ENCODE data around the gene NANOGP8. TPM values are rescaled to one million over a fixed set of nuclear protein-coding genes. Genes with fewer than 3 reads are reported as not detected.

Gene NANOGP8
- total RNA-seq, 2 experiments from 2014 or later, result not detected

- Mint-ChIP-seq H3K4me3 (no peak overlapping the region), H3K27me3 (ENCODE audit: low read depth) (no peaks in the 10 kb centered on the region), H3K4me1 (ENCODE audit: low read depth) (peaks cover 5% of the 10 kb centered on the region), H3K36me3 (ENCODE audit: low read depth) (no peaks in the 10 kb centered on the region), H3K27ac (no peak overlapping the region), H3K9me3 (no peaks in the 10 kb centered on the region)
- CTCF ChIA-PET, result no interaction called here
- no peak for DNase-seq
- intact Hi-C loops (cut with micrococcal nuclease), result no loop called here
Measured at GRCh38 chr15:35040339-35041255, 44.5 kb downstream of the NANOGP8 start.

GRCh38 chr15:35038626-35039451, 46.3 kb downstream of the NANOGP8 start:
- peaks cover 5% of the 10 kb centered on the region for H3K4me1 Mint-ChIP-seq (ENCODE audit: low read depth)
- CTCF ChIA-PET, result interaction anchor here (0.6 kb wide), 1 partner anchor 1998 kb away, joined by 3 read pairs; no protein-coding TSS in a partner anchor
- H3K36me3 Mint-ChIP-seq (ENCODE audit: low read depth), result no peaks in the 10 kb centered on the region
- H3K4me3 Mint-ChIP-seq, result no peak overlapping the region
- no peaks in the 10 kb centered on the region for H3K27me3 Mint-ChIP-seq (ENCODE audit: low read depth)
- H3K9me3 Mint-ChIP-seq, result no peaks in the 10 kb centered on the region
- H3K27ac Mint-ChIP-seq, result no peak overlapping the region
- intact Hi-C loops (cut with micrococcal nuclease), result no loop called here
- no peak for DNase-seq

Other genes with a start within 250 kb of the NANOGP8 start
- 10 to 100 TPM; 30.8 to 31.3 TPM for gene AQR, start 115.6 kb downstream of the NANOGP8 start, total RNA-seq
- gene ZNF770, start 97.0 kb downstream of the NANOGP8 start, total RNA-seq, result 10 to 100 TPM; 36.4 to 39.4 TPM